Measurements from ENCODE around the gene GAB4. TPM values are rescaled to one million over a fixed set of nuclear protein-coding genes. Genes with fewer than 3 reads are reported as not detected.

The GAB4 gene
- total and polyA plus RNA-seq, 10 of the 15 experiments (the other 5 are each of a cell fraction or from before 2014, with no cell fraction given) = not detected

GRCh38 chr22:16959345-16959930 lies 48.6 kb downstream of the GAB4 start:
- intact Hi-C loops (cut with micrococcal nuclease; ENCODE audit: unreplicated experiment) = no loop called here
- no peaks in the 10 kb centered on the region for H3K36me3 ChIP-seq (ENCODE audit: control insufficient read depth in 2 of 2, insufficient read depth in 2 of 2, low read length in 1 of 2)
- no peaks in the 10 kb centered on the region for H3K27me3 ChIP-seq (replicated peaks in 1 of 2; ENCODE audit: control insufficient read depth in 2 of 2, insufficient read depth in 2 of 2, low read length in 1 of 2)
- no peaks in the 10 kb centered on the region for H3K4me1 ChIP-seq (ENCODE audit: control insufficient read depth, insufficient read depth, low read length)
- TF ChIP-seq ZBTB33 (IDR thresholded peaks at IDR 0.05) (no peak), KDM1A (IDR thresholded peaks at IDR 0.05; ENCODE audit: borderline replicate concordance) (no peak), DPF2 (IDR thresholded peaks at IDR 0.05) (no peak), MEF2B (IDR thresholded peaks at IDR 0.05; ENCODE audit: partially characterized antibody, poor library complexity, severe bottlenecking) (no peak), MTA3 (IDR thresholded peaks at IDR 0.05; ENCODE audit: borderline replicate concordance, low read length) (no peak), YY1 (IDR thresholded peaks at IDR 0.05; ENCODE audit: low read depth, low read length) (no peak), NBN (IDR thresholded peaks at IDR 0.05) (no peak), NFYA (IDR thresholded peaks at IDR 0.05; ENCODE audit: borderline replicate concordance, low read depth, low read length) (no peak), JUNB (IDR thresholded peaks at IDR 0.05) (no peak), ETV6 (conservative IDR thresholded peaks at IDR 0.05 in 1 of 2, IDR thresholded peaks at IDR 0.05 in 1 of 2; ENCODE audit: borderline replicate concordance in 1 of 2, low read depth in 1 of 2) (no peak), SIX5 (IDR thresholded peaks at IDR 0.05; ENCODE audit: low read depth, low read length, severe bottlenecking) (no peak), MLLT1 (IDR thresholded peaks at IDR 0.05) (no peak), RAD21 (IDR thresholded peaks at IDR 0.05; ENCODE audit: insufficient read depth, low read depth, low read length) (no peak), SP1 (IDR thresholded peaks at IDR 0.05; ENCODE audit: low read depth, low read length) (no peak), JUND (IDR thresholded peaks at IDR 0.05; ENCODE audit: low read depth, low read length) (no peak), HDAC2 (IDR thresholded peaks at IDR 0.05) (no peak), IRF3 (IDR thresholded peaks at IDR 0.05) (no peak), BRCA1 (IDR thresholded peaks at IDR 0.05; ENCODE audit: low read depth, low read length) (no peak), NFXL1 (IDR thresholded peaks at IDR 0.05; ENCODE audit: borderline replicate concordance) (no peak)
- H3K27ac ChIP-seq (ENCODE audit: control insufficient read depth, insufficient read depth) = no peak overlapping the region
- no peaks in the 10 kb centered on the region for H4K20me1 ChIP-seq (ENCODE audit: control insufficient read depth, insufficient read depth)
- BruUV-seq (replicated peaks) = no TSS peak
- no peak overlapping the region for H3K4me3 ChIP-seq
- ChIA-PET POLR2A (no interaction called here), CTCF (no interaction called here), RAD21 (ENCODE audit: unreplicated experiment) (no interaction called here), SMC1A (ENCODE audit: uncharacterized antibody, unreplicated experiment) (no interaction called here)
- WGBS (ENCODE audit: insufficient coverage, insufficient replicate concordance, low lambda C conversion rate, missing lambda C conversion rate) = 28% methylated on average over 10 of the region's 10 CpGs
- no peak overlapping the region for H3K9ac ChIP-seq (ENCODE audit: control insufficient read depth, insufficient read depth, low read length)
- no peaks in the 10 kb centered on the region for H3K9me3 ChIP-seq (replicated peaks; ENCODE audit: control insufficient read depth, insufficient read depth, low read length)
- H3K4me2 ChIP-seq (ENCODE audit: control insufficient read depth, insufficient read depth) = no peak overlapping the region
- no peaks in the 10 kb centered on the region for H3K79me2 ChIP-seq (ENCODE audit: control insufficient read depth, insufficient read depth, low read length)
- in situ Hi-C loops (cut with MboI) = no loop called here
- H2AFZ ChIP-seq (ENCODE audit: control insufficient read depth, low read depth, low read length) = no peak overlapping the region
- DNase-seq (ENCODE audit: low read depth, low spot score) (no peak), ATAC-seq (no peak), FAIRE-seq (no peak)
